Heart left ventricle (tissue), 16 donors: Measurements from ENCODE around the gene PLCL1. TPM values are rescaled to one million over a fixed set of nuclear protein-coding genes. Genes with fewer than 3 reads are reported as not detected.

Source experiments
- ATAC-seq, 4 donors: fragments of 200-7000 bp; cut with Tn5 transposase; one replicate each; pipeline ENCODE4 v1.9.1; 2020 to 2022; ENCODE audit warnings: moderate library complexity in 4 of 4, mild to moderate bottlenecking in 3 of 4, moderate number of reproducible peaks in 1 of 4
- DNase-seq, 5 donors: peaks; one replicate each; pipeline ENCODE4 v3.0.0-alpha.2; 2020
- H3K27ac ChIP-seq, 12 donors: fragments of 200-600 bp; sonication (generic) in 4 of 12; one replicate each; pipeline versions ENCODE4 v1.5.0 to v1.8.0; 2016 to 2022; ENCODE audit warnings: mild to moderate bottlenecking in 2 of 12
- H3K27me3 ChIP-seq, 9 donors: fragments of 200-600 bp; sonication (generic) in 2 of 9; one replicate each; pipeline versions ENCODE4 v1.5.1 to v1.8.0; 2016 to 2022; ENCODE audit warnings: mild to moderate bottlenecking in 3 of 9
- H3K36me3 ChIP-seq, 9 donors: fragments of 200-600 bp; sonication (generic) in 2 of 9; one replicate each; pipeline versions ENCODE4 v1.5.0 to v1.8.0; 2018 to 2022; ENCODE audit warnings: mild to moderate bottlenecking in 2 of 9
- H3K4me1 ChIP-seq, 12 donors: fragments of 200-600 bp; sonication (generic) in 4 of 12; one replicate each; pipeline versions ENCODE4 v1.5.0 to v1.8.0; 2016 to 2022; ENCODE audit warnings: mild to moderate bottlenecking in 3 of 12
- H3K4me3 ChIP-seq, 12 donors: fragments of 200-600 bp; sonication (generic) in 4 of 12; one replicate each; pipeline versions ENCODE4 v1.5.0 to v1.8.0; 2017 to 2022; ENCODE audit warnings: mild to moderate bottlenecking in 9 of 12, moderate library complexity in 4 of 12
- H3K9me3 ChIP-seq, 12 donors: fragments of 200-600 bp; sonication (generic) in 4 of 12; one replicate each; pipeline versions ENCODE4 v1.5.0 to v1.8.0; 2016 to 2022; ENCODE audit warnings: mild to moderate bottlenecking in 1 of 12
- POLR2A ChIP-seq, 2 donors: fragments of 450-650 bp; IDR thresholded peaks; one replicate each; pipeline ENCODE4 v1.6.1; 2017; ENCODE audit warnings: antibody characterized with exemption in 2 of 2, mild to moderate bottlenecking in 2 of 2, moderate library complexity in 2 of 2
- WGBS, 4 donors: extraction: QIAGEN DNeasy Blood & Tissue Kit in 2 of 4; methylation state at CpG; one replicate each; pipeline versions ENCODE4 v1.1.5 to v1.1.7; 2013 to 2018; 5-methylcytosine and 5-hydroxymethylcytosine counted together
- intact Hi-C, 10 donors: fragments of 100-400 bp; cut with DNase I; formaldehyde crosslinking; loops; one replicate each; pipeline versions ENCODE4 v1.11.1 to v1.14.2; 2022
- polyA plus RNA-seq, 2 donors: library from polyadenylated mRNA; stranded (reverse); fragments of 200-250 nt; gene quantifications; one replicate each; pipeline ENCODE4 v1.2.3, GENCODE V29; 2013
- total RNA-seq, 9 donors: library from RNA; depleted of rRNA in 2 of 9; stranded (reverse); fragments of >200 nt in 2 of 9; fragmentation: NEBNext Ultra II Directional in 3 of 9; extraction: Animal tissue kit (Norgen Biotek cat#: 25700) in 3 of 9; gene quantifications; one replicate each; pipeline versions ENCODE4 v1.1.0 to v1.2.4, GENCODE V29; 2016 to 2023
- TF ChIP-seq, protein P1 (sequence below), 12 donors: fragments of 200-600 bp; sonication (generic) in 4 of 12; IDR thresholded peaks; one replicate each; pipeline versions ENCODE4 v1.5.0 to v1.8.0; 2018 to 2022; ENCODE audit warnings: antibody characterized with exemption in 12 of 12, mild to moderate bottlenecking in 5 of 12
- donor health status: ischemic (EF 13 %, LVEDD 7.1; RV severe dilation, severe dysfunction).
- donor health status: healthy with polysubstance abuse.
- donor health status: DM: no; HTN: yes; CAD: no.
- donor health status: DM: no; HTN: no; CAD: no.
- donor health status: ischemic (EF 25% LVEDD 6.9; RV normal size, moderate dysfunction).
- donor health status: ischemic (EF 25% LVEDD 5.7; RV mildly dilated, moderate dysfunction).
- donor health status: healthy.
- donor health status: DM: yes; HTN: yes; CAD: no.
- donor health status: ischemic (EF 35%, LVEDD 5.7; RV mildly dilated, moderate dysfunction).
- donor health status: nonischemic (EF 11% LVEDD 7.7; RV severe dilation, severe dysfunction).
- donor health status: DM: yes; HTN: yes; CAD: no.
- donor health status: PGD.
- donor health status: ischemic (EF 29% LVEDD 5.4; RV normal size, mild dysfunction).
- donor health status: nonischemic (EF 23%, LVEDD 6.1; RV moderate dilation, normal function).

PLCL1 gene
- total and polyA plus RNA-seq, 11 donors = 22.0 to 126 (median 90.4) TPM

DNA sequence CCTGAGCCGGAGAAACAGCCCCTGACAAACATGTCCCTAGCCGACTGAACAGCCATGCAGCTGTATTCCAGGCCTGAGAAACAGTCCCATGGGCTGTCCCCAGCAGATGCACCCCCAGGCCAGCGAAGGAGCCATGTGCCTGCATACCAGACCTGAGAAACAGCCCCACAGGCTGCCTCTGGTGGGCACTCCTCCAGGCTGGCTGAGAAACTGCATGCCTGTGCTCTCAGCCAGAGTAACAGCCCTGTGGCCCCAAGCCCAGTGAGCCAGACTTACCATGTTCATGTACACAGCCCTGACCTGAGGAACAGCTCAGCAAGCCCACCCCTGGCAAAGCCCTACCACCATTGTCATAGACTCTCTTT is 44.1 kb upstream of the PLCL1 start:
- intact Hi-C loops = no loop called here
- no peaks in the 10 kb centered on the region for H3K4me1 ChIP-seq
- H3K4me3 ChIP-seq = no peak overlapping the region
- peaks cover 0 to 20% (median 12%) of the 10 kb centered on the region in 12 donors for H3K9me3 ChIP-seq
- no peak overlapping the region for H3K27ac ChIP-seq
- peak in 4 of 5 donors; percentile 16 to 43 (median 22) for DNase-seq
- 71 to 91% (median 88%) methylated on average over 2 to 3 of the region's 3 CpGs for WGBS, 4 donors
- TF ChIP-seq, protein P1, sequence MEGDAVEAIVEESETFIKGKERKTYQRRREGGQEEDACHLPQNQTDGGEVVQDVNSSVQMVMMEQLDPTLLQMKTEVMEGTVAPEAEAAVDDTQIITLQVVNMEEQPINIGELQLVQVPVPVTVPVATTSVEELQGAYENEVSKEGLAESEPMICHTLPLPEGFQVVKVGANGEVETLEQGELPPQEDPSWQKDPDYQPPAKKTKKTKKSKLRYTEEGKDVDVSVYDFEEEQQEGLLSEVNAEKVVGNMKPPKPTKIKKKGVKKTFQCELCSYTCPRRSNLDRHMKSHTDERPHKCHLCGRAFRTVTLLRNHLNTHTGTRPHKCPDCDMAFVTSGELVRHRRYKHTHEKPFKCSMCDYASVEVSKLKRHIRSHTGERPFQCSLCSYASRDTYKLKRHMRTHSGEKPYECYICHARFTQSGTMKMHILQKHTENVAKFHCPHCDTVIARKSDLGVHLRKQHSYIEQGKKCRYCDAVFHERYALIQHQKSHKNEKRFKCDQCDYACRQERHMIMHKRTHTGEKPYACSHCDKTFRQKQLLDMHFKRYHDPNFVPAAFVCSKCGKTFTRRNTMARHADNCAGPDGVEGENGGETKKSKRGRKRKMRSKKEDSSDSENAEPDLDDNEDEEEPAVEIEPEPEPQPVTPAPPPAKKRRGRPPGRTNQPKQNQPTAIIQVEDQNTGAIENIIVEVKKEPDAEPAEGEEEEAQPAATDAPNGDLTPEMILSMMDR (IDR thresholded peaks at IDR 0.05) = no peak
- TF ChIP-seq POLR2A (IDR thresholded peaks at IDR 0.05) = no peak
- no peaks in the 10 kb centered on the region for H3K27me3 ChIP-seq
- peak in 2 of 4 donors; percentile 80 to 83 for ATAC-seq
- H3K36me3 ChIP-seq = no peaks in the 10 kb centered on the region

DNA sequence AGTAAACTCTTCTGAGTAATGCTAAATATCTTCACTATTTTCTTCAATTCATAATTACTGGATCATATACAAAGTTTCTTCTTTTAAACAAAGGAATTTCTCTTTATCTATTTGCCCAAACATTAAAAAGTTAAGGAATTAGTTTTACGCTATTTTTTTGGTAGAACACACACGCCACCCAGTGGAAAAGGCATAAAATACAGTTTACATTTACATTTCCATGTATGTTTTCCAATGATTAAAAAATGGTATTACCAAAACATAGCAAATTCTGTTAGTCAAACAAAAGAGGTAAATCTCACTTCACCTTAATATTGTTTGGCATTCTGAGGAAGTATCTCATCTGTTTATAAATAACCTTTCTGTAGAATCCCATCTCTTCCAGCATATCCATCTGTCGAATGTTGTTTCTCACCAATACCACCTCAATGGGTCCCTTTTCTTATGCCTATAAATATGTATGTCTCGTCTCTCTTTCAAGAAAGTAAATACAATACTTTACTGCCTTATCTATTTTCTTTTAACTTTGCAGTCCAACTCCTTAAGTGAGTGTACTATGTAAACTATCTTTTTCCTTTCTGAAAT is 26.5 kb upstream of the PLCL1 start:
- no peaks in the 10 kb centered on the region for H3K36me3 ChIP-seq
- DNase-seq (no peak), ATAC-seq (no peak)
- intact Hi-C loops = loop anchor here (2.0 to 10.0 kb wide), 9 partner anchors 71 to 583 kb away; partner anchors contain the start of genes MARS2 (in 9 of the 10), HSPE1 (in 2 of the 10) and HSPD1 (in 1 of the 10)
- H3K27ac ChIP-seq = no peak overlapping the region
- no peaks in the 10 kb centered on the region for H3K9me3 ChIP-seq
- 26 to 28% (median 26%) methylated on average over 4 of the region's 4 CpGs for WGBS, 4 donors
- H3K4me1 ChIP-seq = no peaks in the 10 kb centered on the region
- H3K27me3 ChIP-seq = no peaks in the 10 kb centered on the region
- H3K4me3 ChIP-seq = no peak overlapping the region
- no peak for TF ChIP-seq POLR2A (IDR thresholded peaks at IDR 0.05)
- TF ChIP-seq, protein P1 (IDR thresholded peaks at IDR 0.05) = peak; percentile 59 to 85 (median 74)

DNA sequence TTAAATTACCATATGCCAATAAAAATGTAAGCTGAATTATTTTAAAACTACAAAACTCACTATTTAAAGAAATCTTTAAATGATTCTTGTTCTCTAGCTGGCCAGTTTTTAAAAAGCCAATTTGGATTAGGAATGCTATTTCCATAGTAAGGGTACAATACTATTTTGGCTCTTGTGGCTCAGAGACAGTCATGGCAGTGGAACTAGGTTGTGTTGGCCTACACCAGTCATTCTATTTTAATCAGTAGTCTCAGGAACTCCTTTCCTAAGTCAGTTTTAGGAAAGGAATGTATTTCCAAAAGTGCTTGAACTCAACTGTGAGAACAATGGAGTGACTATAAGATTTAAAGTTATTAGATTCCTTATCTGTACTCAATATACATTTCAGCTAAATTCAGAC is 25.1 kb upstream of the PLCL1 start:
- Histone ChIP-seq H3K9me3 (no peaks in the 10 kb centered on the region), H3K27me3 (no peaks in the 10 kb centered on the region), H3K4me1 (no peaks in the 10 kb centered on the region), H3K27ac (no peak overlapping the region), H3K36me3 (no peaks in the 10 kb centered on the region), H3K4me3 (no peak overlapping the region)
- TF ChIP-seq, protein P1 (IDR thresholded peaks at IDR 0.05) = no peak
- no peak for TF ChIP-seq POLR2A (IDR thresholded peaks at IDR 0.05)
- ATAC-seq = no peak
- intact Hi-C loops = loop anchor here (2.0 to 10.0 kb wide), 9 partner anchors 72 to 584 kb away; partner anchors contain the start of genes MARS2 (in 9 of the 10), HSPE1 (in 2 of the 10) and HSPD1 (in 1 of the 10)
- DNase-seq = no peak

DNA sequence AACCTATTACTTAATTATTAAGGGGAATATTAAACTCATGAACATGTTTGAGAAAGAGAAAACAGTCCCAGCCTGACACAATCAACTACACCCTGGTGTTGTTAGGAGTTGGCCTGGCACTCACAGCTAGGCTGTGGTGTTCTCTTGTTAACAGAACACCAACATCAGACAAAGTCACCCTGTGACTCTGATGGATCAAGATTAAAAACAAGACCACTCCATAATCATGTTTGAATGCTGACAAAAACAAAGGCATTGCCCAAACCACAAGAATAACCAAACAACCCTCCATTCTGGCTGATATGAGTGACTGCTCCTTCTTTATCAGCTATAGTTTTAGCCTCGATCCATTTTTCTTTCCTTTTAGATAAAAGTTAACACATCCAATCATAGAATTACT is 22.3 kb upstream of the PLCL1 start:
- ATAC-seq (no peak), DNase-seq (no peak)
- TF ChIP-seq, protein P1 (IDR thresholded peaks at IDR 0.05) = no peak
- 37 to 43% (median 39%) methylated on average over 1 of the region's 1 CpG for WGBS, 4 donors
- Histone ChIP-seq H3K4me3 (no peak overlapping the region), H3K36me3 (no peaks in the 10 kb centered on the region), H3K27me3 (peaks cover 0 to 20% (median 13%) of the 10 kb centered on the region in 9 donors), H3K9me3 (no peaks in the 10 kb centered on the region), H3K27ac (no peak overlapping the region), H3K4me1 (peaks cover 0 to 11% (median 0%) of the 10 kb centered on the region in 12 donors)
- intact Hi-C loops = no loop called here
